Body of pancreas (tissue), 4 donors: ENCODE data around the gene SCARF2.

Experiments used
- CTCF ChIP-seq, 7 experiments: fragments of 450-650 bp in 4 of 7; fragments of 200-600 bp in 3 of 7; sonication (generic) in 3 of 7; IDR thresholded peaks; one replicate each; pipeline ENCODE4 v1.5.1; 2016 to 2019; ENCODE audit warnings: antibody characterized with exemption in 7 of 7
- POLR2A ChIP-seq, 3 donors: fragments of 450-650 bp; IDR thresholded peaks; one replicate each; pipeline ENCODE4 v1.6.1; 2016; ENCODE audit warnings: antibody characterized with exemption in 3 of 3, mild to moderate bottlenecking in 2 of 3

GRCh38 chr22:20464096-20464614 lies 26.5 kb upstream of the SCARF2 start:
- no peak for TF ChIP-seq CTCF (IDR thresholded peaks at IDR 0.05)
- TF ChIP-seq POLR2A (IDR thresholded peaks at IDR 0.05), result no peak
